IgD-negative memory B cell (primary cell): ENCODE results near the gene NME4. TPM values are rescaled to one million over a fixed set of nuclear protein-coding genes. Genes with fewer than 3 reads are reported as not detected.
A peak's percentile ranks its signal among the peaks of the same experiment; 100 is the strongest.
"Not testable (repeated sequence)": the region's sequence is repeated elsewhere in the genome, so short reads cannot be mapped to it uniquely, and the experiment has no call there.

Source experiments
- H3K27ac Mint-ChIP-seq, 3 donors: one replicate each; pipeline ENCODE4 v1.8.0; 2020 to 2022; ENCODE audit warnings: mild to moderate bottlenecking in 3 of 3, mixed read lengths in 3 of 3, moderate library complexity in 1 of 3
- H3K27me3 Mint-ChIP-seq: one replicate; pipeline ENCODE4 v1.8.0; 2021; ENCODE audit warnings: mixed read lengths
- H3K36me3 Mint-ChIP-seq: one replicate; pipeline ENCODE4 v1.8.0; 2020; ENCODE audit warnings: mild to moderate bottlenecking, mixed read lengths
- H3K4me1 Mint-ChIP-seq, 3 donors: one replicate each; pipeline ENCODE4 v1.8.0; 2020 to 2022; ENCODE audit warnings: mixed read lengths in 3 of 3, mild to moderate bottlenecking in 1 of 3
- H3K4me3 Mint-ChIP-seq, 4 donors: one replicate each; pipeline ENCODE4 v1.8.0; 2020 to 2022; ENCODE audit warnings: mild to moderate bottlenecking in 4 of 4, mixed read lengths in 4 of 4, moderate library complexity in 3 of 4
- H3K9me3 Mint-ChIP-seq, 3 donors: one replicate each; pipeline ENCODE4 v1.8.0; 2020 to 2021; ENCODE audit warnings: mixed read lengths in 3 of 3, mild to moderate bottlenecking in 1 of 3
- polyA plus RNA-seq: library from polyadenylated mRNA; unstranded; fragments of 300-500 nt; fragmentation: Illumina TruSeq; gene quantifications from one replicate; pipeline ENCODE4 v1.2.3, GENCODE V29; 2021

The NME4 gene
- polyA plus RNA-seq, 1 donor from 2014 or later: 106 TPM

DNA sequence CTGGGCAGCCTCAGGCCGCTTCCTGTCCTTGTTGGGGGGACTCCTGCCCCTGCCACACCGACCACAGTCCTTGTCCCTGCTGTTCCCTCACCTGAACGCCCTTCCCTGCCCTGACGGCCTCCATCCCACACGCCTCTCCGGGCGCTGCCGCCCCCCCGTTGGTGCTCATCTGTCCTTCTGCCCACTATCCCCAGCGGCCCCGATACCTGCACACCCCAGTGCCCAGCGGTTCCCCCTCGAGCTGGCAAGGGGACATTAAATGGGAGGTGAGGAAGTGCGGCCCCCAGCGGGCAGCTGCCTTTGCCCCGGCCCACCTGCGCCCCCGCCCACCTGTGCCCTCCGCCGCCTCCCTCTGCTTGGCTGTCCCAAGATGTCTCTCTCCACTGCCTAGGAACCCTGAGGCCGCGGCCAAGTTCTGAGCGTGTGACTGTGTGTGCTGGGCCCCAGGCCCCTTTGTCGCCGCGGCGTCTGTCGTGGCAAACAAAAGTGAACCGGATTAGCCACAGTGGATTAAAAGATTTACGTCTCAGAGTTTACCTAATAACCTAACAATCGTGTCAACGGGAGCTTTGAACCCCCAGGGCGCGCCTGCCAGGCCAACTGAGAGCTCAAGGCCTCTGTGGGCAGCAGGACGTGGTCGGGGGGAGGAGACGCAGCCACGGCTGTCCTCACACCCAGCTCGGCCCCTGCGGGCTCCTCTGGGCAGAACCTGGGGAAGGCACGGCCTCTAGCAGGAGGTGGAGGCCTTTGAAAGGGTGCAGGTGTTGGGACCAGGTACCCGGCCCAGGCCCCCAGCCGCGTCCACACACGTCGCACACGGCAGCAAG, 36.9 kb upstream of the NME4 start:
- H3K4me3 Mint-ChIP-seq: no peak overlapping the region
- no peak overlapping the region for H3K27ac Mint-ChIP-seq
- H3K27me3 Mint-ChIP-seq: peaks cover 6% of the 10 kb centered on the region
- no peaks in the 10 kb centered on the region for H3K36me3 Mint-ChIP-seq
- no peaks in the 10 kb centered on the region for H3K9me3 Mint-ChIP-seq
- H3K4me1 Mint-ChIP-seq: peaks cover 3 to 5% (median 4%) of the 10 kb centered on the region in 3 donors

DNA sequence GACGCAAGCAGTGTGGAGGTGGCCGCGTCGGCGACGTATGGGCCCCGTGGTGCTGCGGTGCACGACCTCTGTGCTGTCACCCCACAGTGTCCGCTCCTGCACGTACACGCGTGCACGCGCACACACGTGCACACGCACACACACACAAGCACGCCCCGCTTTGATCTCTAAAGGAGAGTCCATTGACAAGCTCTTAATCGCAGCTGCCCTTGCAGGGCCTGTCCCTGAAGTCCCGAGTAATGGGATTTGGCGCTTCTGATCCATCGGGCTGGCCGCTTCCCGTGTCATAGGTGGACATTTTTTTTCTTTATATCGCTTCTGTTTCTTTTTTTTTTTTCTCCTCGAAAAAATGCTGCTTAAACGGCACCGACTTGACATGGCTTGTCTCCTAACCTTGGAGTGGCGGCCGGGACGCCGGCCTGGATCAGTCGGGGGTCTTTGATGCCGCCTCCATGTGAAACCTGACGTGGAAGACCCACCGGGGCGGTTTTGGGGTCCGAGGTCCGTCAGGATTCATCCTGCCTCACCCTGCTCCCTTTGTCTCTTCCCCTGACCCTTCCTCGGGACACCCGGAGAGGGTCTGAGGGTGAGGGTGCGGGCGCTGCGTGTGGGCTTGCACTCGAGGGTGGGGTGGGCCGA, 36.2 kb upstream of the NME4 start:
- Mint-ChIP-seq H3K27me3 (peaks cover 6% of the 10 kb centered on the region), H3K36me3 (no peaks in the 10 kb centered on the region), H3K4me1 (peaks cover 3 to 5% (median 4%) of the 10 kb centered on the region in 3 donors), H3K27ac (no peak overlapping the region), H3K9me3 (no peaks in the 10 kb centered on the region), H3K4me3 (no peak overlapping the region)

DNA sequence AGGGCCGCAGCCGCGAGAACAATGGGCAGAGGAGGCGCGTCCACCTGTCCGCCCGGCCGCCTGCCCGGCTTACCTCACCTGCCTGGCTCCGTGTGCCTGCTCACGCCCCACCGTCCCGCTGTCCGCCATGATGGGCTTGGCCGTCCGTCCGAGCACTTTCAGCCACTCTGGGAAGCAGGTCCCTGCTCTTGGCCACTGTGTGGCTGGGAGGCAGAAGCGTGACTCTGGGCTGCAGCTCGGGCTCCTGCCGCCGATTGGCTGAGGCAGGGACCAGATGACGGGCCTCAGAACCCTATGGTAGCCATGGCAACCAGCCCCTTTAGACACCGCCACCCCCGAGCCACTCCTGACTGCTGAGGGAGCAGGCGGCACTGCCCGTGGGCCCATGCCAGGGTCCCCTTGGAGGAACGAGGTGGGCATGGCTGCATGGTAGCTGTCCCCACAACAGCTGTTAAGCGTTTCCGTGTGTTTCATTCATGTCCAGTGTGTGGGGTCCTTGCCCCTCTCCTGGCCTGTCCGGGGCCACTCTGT, 35.6 kb upstream of the NME4 start:
- no peaks in the 10 kb centered on the region for H3K9me3 Mint-ChIP-seq
- peaks cover 5% of the 10 kb centered on the region for H3K27me3 Mint-ChIP-seq
- H3K4me1 Mint-ChIP-seq: peaks cover 3 to 5% (median 4%) of the 10 kb centered on the region in 3 donors
- H3K4me3 Mint-ChIP-seq: peak overlapping the region in 1 of 4 donors; percentile 82
- H3K36me3 Mint-ChIP-seq: no peaks in the 10 kb centered on the region
- H3K27ac Mint-ChIP-seq: no peak overlapping the region

DNA sequence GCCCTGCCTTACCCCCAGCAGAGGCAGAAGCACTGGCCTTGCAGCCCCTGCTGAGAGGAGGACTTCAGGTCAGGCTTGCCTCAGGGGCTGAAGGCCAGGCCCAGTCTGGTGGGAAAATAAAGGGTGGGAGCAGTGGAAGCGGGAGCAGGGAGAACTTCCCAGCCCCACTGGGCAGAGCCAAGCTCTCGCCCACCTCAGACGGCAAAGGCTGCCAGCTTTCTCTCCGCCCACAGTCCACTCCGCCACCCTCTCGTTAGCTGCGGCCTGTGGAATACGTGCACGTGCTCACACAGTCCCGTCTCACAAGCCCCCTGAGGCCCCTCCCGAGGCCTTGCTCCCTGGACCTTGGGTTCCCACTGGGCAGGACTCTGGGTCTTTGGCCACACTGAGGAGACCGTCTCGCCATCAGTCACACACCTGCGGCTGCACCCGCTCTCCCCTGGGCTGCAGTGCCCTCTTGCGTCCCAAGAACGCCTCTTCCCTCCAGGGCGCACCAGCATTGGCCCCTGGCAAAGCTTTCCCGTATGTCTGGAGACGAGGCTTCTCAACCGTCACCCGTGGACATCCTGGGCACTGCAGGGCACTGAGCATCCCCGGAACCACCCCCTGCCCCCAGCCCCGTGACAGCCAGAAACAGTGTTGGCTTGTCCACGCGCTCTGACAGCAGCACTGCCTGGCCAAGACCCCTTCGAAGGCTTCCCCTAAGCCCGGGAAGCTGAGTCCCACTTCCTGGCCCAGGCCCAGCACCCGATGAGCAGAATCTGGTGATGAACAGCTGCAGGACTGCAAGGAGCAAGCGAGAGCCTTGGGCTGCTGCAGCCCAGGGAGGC, 34.9 kb upstream of the NME4 start:
- Mint-ChIP-seq H3K4me1 (peaks cover 3 to 5% (median 4%) of the 10 kb centered on the region in 3 donors), H3K27ac (peak overlapping the region in 1 of 3 donors; percentile 67), H3K4me3 (peak overlapping the region in 1 of 4 donors; percentile 82), H3K36me3 (no peaks in the 10 kb centered on the region), H3K27me3 (peaks cover 4% of the 10 kb centered on the region), H3K9me3 (no peaks in the 10 kb centered on the region)

DNA sequence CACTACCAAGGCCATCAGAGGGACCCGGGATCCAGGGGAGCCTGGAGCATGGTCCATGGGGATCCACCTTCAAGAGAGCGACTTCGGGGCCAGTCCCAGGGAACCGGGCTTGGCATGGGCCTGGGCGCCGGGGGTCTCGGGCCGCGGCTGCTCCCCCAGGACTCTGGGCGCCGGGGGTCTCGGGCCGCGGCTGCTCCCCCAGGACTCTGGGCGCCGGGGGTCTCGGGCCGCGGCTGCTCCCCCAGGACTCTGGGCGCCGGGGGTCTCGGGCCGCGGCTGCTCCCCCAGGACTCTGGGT, 34.3 kb upstream of the NME4 start:
- H3K27me3 Mint-ChIP-seq, H3K9me3 Mint-ChIP-seq, H3K36me3 Mint-ChIP-seq, H3K4me1 Mint-ChIP-seq, H3K4me3 Mint-ChIP-seq, H3K27ac Mint-ChIP-seq: not testable (repeated sequence)

DNA sequence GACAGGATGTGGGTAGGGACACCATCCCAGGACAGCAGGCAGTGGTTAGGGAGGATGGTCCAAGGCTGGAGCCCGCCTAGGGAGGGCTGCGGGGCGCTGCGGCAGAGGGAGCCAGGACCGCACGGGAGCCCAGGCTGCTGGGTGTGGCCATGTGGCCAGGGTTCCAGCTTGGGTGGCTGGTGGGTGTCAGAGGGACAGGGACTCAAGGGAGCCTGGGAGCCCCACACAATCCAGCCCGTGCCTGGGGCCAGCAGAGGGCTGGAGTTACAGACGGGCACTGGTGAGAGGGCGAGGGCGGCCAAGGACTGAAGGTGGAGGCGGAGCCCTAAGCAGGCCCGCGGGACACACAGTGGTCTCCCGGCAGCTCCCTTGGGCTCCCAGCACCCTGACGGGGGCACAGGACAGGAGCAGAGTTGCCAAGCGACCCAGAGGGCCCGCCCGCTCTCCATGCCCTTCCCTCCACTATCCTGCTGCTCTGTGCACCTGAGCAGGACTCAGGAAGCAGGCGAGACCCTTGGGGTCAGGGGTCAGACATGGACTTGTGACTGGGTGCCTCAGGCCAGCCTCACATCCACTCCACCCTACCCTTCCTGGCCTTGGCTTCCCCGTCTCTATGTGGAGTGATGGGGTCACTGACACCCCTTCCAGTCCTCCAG, 33.8 kb upstream of the NME4 start:
- Mint-ChIP-seq H3K4me3 (no peak overlapping the region), H3K9me3 (no peaks in the 10 kb centered on the region), H3K4me1 (peaks cover 3 to 5% (median 4%) of the 10 kb centered on the region in 3 donors), H3K27me3 (peaks cover 4% of the 10 kb centered on the region), H3K27ac (no peak overlapping the region), H3K36me3 (no peaks in the 10 kb centered on the region)

DNA sequence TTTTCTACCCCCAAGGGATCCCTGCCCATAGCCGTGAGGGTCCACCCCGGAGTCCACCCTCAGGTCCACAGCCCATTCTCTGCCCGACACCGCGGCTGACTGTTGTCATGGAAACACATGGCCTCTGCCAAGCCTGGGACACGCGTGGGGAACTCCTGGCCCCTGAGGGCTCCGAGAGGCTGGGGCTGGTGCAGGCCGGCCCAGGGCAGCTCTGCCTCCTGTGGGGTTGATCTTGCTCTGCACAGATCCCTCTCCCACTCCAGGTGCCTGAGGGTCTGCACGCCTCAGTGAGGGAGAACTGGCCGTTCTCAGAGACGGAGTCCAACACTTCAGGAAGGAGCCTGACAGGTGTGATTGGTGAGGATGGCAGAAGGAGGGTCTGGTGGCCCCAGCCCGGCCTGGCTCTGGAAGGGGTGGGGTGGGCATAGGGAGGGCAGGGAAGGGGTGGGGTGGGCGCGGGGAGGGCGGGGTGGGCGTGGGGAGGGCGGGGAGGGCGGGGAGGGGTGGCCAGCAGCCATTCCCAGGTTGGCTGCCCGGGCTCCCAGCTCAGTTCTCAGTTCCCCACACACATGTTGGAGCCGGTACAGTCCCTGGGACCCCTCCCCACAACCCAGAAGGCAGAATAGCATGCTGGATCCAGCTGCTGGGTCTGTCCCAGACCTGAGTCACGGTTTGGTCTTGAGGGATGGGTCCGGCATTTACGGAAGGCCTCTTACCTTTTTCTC, 33.1 kb upstream of the NME4 start:
- Mint-ChIP-seq H3K27ac (no peak overlapping the region), H3K27me3 (peaks cover 4% of the 10 kb centered on the region), H3K4me3 (no peak overlapping the region), H3K4me1 (peaks cover 3 to 5% (median 4%) of the 10 kb centered on the region in 3 donors), H3K9me3 (no peaks in the 10 kb centered on the region), H3K36me3 (no peaks in the 10 kb centered on the region)

DNA sequence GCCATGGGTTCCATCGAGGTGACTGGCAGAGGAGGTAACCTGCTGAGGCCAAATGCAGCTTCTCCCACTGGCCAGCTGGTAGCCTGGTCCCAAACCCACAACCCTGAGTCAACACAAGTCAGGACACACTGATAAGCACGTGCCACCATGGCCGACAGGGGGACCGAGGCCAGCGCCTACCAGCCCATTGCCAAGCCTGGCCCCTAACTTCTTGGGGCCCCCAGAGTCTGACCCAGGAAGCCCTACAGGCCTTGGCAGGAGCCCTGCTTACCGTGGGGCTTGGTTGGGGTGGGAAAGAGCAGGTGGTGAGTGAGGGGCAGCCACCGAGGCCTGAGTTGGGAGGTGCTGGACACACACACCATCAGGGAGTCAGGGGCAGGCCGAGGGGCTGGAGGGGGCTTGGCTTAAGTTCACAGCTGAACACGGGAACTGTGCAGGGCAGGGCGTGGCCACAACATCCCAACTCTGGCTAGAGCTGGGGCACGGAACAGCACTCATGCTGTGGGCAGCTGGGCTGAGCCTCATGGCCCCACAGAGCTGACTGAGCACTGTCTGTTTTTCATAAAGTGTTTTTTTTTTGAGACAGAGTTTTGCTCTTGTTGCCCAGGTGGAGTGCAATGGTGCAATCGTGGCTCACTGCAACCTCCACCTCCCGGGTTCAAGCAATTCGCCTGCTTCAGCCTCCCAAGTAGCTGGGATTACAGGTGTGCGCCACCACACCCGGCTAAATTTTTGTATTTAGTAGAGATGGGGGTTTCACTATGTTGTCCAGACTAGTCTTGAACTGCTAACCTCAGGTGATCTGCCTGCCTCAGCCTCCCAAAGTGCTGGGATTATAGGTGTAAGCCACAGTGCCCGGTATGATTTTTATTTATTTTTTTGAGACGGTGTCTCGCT, 32.2 kb upstream of the NME4 start:
- Mint-ChIP-seq H3K27me3 (peaks cover 4% of the 10 kb centered on the region), H3K36me3 (no peaks in the 10 kb centered on the region), H3K4me3 (no peak overlapping the region), H3K27ac (no peak overlapping the region), H3K4me1 (peaks cover 3 to 8% (median 5%) of the 10 kb centered on the region in 3 donors), H3K9me3 (no peaks in the 10 kb centered on the region)

DNA sequence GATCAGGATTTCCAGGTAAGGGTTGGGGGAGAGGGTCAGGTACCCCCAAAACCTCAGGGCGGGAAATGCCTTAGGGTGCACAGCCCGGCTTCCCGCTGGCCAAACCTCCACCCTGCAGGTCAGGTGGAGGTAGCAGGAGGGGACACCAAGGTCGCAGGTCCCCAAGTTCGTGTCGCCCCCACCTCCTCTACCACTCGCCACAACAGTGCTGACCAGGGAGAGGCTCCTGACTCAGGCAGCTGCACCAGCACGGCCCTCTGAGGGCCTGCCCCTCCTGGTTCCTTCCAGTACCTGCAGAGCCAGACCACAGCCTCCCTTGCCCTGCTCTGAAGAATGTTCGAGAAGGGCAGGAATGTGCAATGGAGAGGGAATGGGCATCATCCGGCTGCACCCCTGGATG, 30.5 kb upstream of the NME4 start:
- H3K4me1 Mint-ChIP-seq: peaks cover 7 to 11% (median 9%) of the 10 kb centered on the region in 3 donors
- H3K36me3 Mint-ChIP-seq: peaks cover 3% of the 10 kb centered on the region
- no peaks in the 10 kb centered on the region for H3K9me3 Mint-ChIP-seq
- H3K4me3 Mint-ChIP-seq: peak overlapping the region in 2 of 4 donors; percentile 22 to 65
- H3K27ac Mint-ChIP-seq: peak overlapping the region in 1 of 3 donors; percentile 77
- H3K27me3 Mint-ChIP-seq: peaks cover 4% of the 10 kb centered on the region

DNA sequence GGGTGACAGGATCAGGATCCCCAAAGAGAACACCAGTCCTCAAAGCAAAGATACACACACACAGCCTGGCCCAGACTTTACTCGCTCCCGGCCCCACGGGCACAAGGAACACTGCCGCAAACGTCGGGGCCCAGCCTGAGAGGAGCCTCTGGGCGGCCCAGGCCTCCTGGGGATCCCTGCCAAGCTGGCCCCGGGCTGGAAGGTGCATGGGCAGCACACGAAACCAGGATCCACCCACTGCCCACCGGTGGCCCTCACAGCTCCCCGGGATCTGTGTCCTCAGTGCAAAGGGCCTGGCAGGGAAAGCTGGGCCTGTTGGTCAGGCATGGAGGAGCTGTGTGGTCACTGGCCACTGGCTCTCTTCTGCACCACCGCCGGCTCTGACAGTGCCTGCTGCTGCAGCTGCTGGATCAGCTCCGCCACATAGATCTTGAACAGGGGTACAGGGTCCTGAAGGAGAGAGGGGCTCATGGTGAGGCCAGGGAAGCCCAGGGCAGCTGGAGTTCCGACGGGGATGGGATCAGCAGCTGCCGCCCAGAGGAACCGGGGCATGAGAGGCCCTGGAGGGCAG, 29.6 kb upstream of the NME4 start:
- H3K27ac Mint-ChIP-seq: peak overlapping the region in 1 of 3 donors; percentile 77
- peak overlapping the region in 2 of 4 donors; percentile 65 to 83 for H3K4me3 Mint-ChIP-seq
- H3K9me3 Mint-ChIP-seq: no peaks in the 10 kb centered on the region
- peaks cover 3% of the 10 kb centered on the region for H3K36me3 Mint-ChIP-seq
- peaks cover 4 to 10% (median 7%) of the 10 kb centered on the region in 3 donors for H3K4me1 Mint-ChIP-seq
- no peaks in the 10 kb centered on the region for H3K27me3 Mint-ChIP-seq

DNA sequence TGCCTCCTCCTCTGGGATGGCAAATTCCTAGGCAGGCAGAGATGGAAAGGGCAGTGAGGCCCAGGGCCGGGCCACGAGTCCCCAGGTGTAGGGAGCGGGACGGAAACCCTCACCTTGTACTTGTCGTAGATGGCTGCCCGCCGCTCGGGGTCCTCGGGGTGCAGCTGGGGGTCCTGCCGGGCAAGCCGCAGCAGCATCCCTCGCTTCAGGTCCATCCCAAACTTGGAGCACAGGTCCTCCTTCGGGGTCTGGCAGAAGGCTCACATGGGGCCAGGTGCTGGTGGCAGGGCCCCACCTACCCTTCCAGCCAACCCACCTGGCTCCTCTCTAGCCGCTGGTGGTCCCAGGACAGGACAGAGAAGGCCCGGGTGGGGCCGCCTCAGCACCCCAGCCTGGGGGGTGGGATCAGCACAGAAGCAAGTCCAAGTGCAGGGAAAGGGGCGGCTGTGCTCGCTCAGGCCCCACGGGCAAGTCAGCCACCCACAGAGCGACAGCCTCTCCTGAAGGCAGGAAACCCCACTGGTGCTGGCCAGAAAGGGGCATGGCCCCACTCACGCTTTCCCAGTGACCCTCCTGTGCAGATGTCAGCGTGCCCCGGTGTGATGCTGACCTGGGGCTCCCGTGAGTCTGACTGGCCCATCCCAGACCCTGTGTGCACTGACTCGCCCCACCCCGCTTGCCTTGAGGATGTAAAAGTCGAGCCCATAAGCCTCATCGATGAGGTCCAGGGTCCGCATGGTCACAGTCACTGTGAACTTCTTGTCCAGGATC, 28.4 kb upstream of the NME4 start:
- Mint-ChIP-seq H3K27ac (no peak overlapping the region), H3K36me3 (peaks cover 3% of the 10 kb centered on the region), H3K9me3 (no peaks in the 10 kb centered on the region), H3K4me1 (peaks cover 4 to 10% (median 7%) of the 10 kb centered on the region in 3 donors), H3K4me3 (no peak overlapping the region), H3K27me3 (no peaks in the 10 kb centered on the region)

DNA sequence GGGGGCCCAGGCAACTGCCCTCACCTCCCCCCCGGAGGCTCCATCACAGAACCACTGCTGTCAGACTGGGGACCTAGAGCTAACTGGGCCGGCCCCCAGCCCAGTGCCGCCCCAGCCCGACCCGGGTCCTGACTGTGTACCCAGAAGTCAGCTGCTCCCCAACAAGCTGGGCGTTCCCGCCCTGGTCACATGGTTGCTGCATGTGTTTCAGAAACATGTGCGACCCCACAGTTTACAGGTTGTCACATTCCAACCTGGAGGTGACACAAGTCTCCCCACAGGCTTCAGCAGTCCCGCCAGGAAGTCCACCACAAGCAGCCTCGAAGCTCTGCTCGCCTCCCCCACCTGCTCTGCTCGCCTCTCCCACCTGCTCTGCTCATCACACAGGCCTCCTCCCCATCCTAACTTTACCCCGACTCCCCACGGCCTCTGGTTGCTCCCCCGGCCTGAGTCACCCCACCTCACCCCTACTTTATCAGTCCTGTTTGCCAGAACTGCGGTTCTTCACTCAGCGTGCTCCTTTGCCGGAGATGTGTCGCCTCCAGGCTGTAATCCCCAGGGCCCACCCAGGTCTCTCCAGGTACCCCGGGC, 27.6 kb upstream of the NME4 start:
- H3K27ac Mint-ChIP-seq: no peak overlapping the region
- H3K27me3 Mint-ChIP-seq: no peaks in the 10 kb centered on the region
- H3K9me3 Mint-ChIP-seq: no peaks in the 10 kb centered on the region
- peak overlapping the region; percentile 49 to 68 (median 52) for H3K4me3 Mint-ChIP-seq
- peaks cover 3% of the 10 kb centered on the region for H3K36me3 Mint-ChIP-seq
- H3K4me1 Mint-ChIP-seq: peaks cover 4 to 10% (median 7%) of the 10 kb centered on the region in 3 donors
